Large intestine (tissue), 3 donors: ENCODE data around the gene ANKRD23. TPM values are rescaled to one million over a fixed set of nuclear protein-coding genes. Genes with fewer than 3 reads are reported as not detected.

Source experiments
- DNase-seq, 2 donors: peaks; one replicate each; pipeline versions ENCODE4 v3.0.0 to v3.0.0-alpha.2; 2013
- H3K27ac ChIP-seq: one replicate; pipeline ENCODE4 v1.5.1; 2013; ENCODE audit warnings: low read length
- H3K27me3 ChIP-seq: 2 replicates; pipeline ENCODE4 v1.6.1; 2013; ENCODE audit warnings: low read length; ENCODE audit not compliant: control insufficient read depth, insufficient read depth
- H3K36me3 ChIP-seq: 2 replicates; pipeline ENCODE4 v1.6.1; 2013; ENCODE audit warnings: low read length; ENCODE audit not compliant: control insufficient read depth, insufficient read depth
- H3K4me1 ChIP-seq: one replicate; pipeline ENCODE4 v1.6.1; 2013; ENCODE audit warnings: low read length; ENCODE audit not compliant: control insufficient read depth, insufficient read depth
- H3K4me3 ChIP-seq: one replicate; pipeline ENCODE4 v1.5.1; 2013; ENCODE audit warnings: low read length
- H3K9me3 ChIP-seq: one replicate; pipeline ENCODE4 v1.6.1; 2013; ENCODE audit warnings: mild to moderate bottlenecking, low read depth, low read length, moderate library complexity; ENCODE audit not compliant: control insufficient read depth
- WGBS: methylation state at CpG from one replicate; pipeline ENCODE4 v1.1.5; 2013; ENCODE audit warnings: low lambda C conversion rate; ENCODE audit not compliant: insufficient coverage; 5-methylcytosine and 5-hydroxymethylcytosine counted together
- polyA plus RNA-seq: library from polyadenylated mRNA; unstranded; fragments of 120-200 nt; gene quantifications from one replicate; pipeline ENCODE4 v1.2.1, GENCODE V29; 2013

The ANKRD23 gene
- polyA plus RNA-seq, 1 donor, result 4.2 TPM

DNA sequence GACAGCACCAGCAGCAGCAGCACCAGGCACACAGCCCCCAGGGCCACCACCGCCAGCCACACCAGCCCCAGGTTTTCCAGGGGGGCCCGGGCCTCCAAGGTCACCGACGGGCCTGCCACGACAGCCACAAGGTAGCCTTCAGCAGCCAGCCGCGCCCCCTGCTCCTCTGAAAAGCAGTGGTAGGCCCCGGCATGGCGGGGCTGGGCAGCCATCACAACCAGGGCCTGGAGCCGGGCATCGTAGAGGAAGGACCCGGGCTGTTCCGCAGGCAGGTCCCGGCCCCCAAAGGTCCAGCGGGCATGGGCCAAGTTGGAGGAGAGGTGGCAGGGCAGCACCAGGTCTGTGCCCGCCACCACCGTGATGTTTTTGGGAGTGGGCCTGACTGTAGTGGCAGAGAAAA, 17.3 kb upstream of the ANKRD23 start:
- no CpG with 5 or more reads among the region's 17 CpGs for WGBS
- Histone ChIP-seq H3K4me1 (peaks cover 19% of the 10 kb centered on the region), H3K27me3 (no peaks in the 10 kb centered on the region), H3K9me3 (no peaks in the 10 kb centered on the region), H3K36me3 (peaks cover 55% of the 10 kb centered on the region), H3K27ac (no peak overlapping the region), H3K4me3 (no peak overlapping the region)
- no peak for DNase-seq

DNA sequence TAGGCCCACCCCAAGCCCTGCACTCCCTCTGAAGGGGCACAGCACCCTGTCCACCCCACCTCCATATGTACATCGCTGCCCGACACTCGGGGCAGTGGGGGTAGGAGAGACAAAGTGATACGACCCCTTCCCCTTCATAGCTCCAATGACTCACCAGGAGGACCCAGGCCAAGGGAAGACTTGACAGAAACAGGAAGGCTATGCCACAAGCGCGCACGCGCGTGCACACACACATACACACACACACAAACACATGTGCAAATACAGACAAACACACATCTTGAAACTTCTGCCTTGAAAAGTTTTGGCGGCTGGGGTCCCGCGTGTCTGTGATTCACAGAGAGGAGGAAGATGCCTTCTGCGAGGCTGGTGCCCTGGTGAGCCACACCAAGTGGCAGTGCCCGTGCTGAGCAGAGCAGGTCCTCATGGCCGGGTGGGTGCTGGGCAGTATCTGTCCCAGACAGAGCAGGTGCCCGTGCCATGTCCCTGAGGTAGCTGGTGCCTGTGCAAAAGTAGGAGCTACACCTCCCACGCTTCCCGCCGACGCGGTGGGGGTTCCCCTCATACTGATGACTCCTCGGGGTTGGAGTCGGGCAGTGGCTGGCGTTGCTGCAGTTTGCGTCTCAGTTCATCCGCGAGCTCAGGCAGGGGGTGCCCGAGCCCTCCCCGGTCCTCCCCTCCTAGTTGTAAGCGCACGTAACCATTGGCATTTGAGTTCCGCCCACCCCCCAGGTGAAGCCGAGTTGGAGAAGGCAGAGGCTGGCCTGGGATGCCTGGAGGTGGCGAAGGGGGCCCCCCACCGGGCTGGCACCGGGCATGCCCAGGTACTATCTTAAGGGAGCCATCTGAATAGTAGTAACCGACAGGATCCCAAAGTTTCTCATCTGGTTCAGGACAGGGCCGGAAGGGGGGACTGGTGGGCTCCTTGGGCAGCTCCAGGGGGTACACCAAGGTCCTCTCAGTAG, 16.5 kb upstream of the ANKRD23 start:
- peaks cover 48% of the 10 kb centered on the region for H3K36me3 ChIP-seq
- peaks cover 18% of the 10 kb centered on the region for H3K4me1 ChIP-seq
- H3K4me3 ChIP-seq, result no peak overlapping the region
- no peak for DNase-seq
- no CpG with 5 or more reads among the region's 38 CpGs for WGBS
- no peak overlapping the region for H3K27ac ChIP-seq
- no peaks in the 10 kb centered on the region for H3K27me3 ChIP-seq
- H3K9me3 ChIP-seq, result no peaks in the 10 kb centered on the region

DNA sequence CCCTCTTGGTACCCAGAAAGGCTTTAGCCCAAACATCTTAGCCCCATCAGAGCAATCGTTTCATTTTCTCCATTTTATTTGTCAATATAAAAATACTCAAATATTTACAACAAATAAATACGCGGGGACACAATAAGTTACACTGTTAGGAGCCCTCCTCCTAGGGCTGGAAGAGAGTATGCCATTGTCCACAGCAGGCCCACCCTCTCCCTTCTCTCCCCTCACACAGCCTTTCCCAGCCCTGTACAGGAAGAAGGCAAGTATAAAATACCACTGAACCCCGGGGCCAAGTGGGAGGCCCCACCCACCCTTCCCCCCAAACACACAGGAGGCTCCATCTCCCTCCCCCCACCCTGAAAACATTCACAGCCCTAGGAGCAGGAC, 15.9 kb upstream of the ANKRD23 start:
- Histone ChIP-seq H3K4me3 (no peak overlapping the region), H3K9me3 (no peaks in the 10 kb centered on the region), H3K36me3 (peaks cover 41% of the 10 kb centered on the region), H3K27ac (no peak overlapping the region), H3K27me3 (no peaks in the 10 kb centered on the region), H3K4me1 (peaks cover 18% of the 10 kb centered on the region)
- no peak for DNase-seq
- WGBS, result no CpG with 5 or more reads among the region's 4 CpGs

DNA sequence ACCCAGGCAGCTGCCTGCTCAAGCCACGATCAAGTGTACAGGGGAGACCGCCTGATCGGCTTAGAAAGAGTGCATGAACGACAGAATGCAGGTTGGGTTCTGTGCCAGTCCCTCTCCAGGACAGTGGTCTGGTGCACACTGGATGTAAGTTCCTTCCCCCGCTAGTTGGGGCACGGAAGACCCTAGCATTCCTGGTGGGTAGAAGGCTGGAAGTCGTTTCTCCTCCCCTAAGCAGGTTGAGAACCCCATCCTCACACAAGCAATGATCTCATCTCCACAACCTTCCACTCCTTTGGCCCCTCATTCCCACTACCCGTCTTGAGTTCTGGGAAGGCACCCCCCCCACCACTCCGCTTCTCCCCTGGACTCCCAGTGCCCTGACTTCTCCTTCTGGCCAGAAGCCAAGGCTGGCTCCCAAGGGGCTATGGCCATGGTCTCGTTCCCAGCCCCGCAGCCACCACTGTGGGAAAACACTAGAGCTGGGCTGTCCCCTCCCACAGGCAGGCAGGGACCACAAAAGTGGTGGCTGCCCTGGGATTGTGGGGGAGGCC, 15.4 kb upstream of the ANKRD23 start:
- DNase-seq, result no peak
- no peaks in the 10 kb centered on the region for H3K9me3 ChIP-seq
- no peaks in the 10 kb centered on the region for H3K27me3 ChIP-seq
- no peak overlapping the region for H3K27ac ChIP-seq
- no CpG with 5 or more reads among the region's 11 CpGs for WGBS
- H3K4me1 ChIP-seq, result peaks cover 18% of the 10 kb centered on the region
- H3K36me3 ChIP-seq, result peaks cover 39% of the 10 kb centered on the region
- H3K4me3 ChIP-seq, result peak overlapping the region; percentile 61

DNA sequence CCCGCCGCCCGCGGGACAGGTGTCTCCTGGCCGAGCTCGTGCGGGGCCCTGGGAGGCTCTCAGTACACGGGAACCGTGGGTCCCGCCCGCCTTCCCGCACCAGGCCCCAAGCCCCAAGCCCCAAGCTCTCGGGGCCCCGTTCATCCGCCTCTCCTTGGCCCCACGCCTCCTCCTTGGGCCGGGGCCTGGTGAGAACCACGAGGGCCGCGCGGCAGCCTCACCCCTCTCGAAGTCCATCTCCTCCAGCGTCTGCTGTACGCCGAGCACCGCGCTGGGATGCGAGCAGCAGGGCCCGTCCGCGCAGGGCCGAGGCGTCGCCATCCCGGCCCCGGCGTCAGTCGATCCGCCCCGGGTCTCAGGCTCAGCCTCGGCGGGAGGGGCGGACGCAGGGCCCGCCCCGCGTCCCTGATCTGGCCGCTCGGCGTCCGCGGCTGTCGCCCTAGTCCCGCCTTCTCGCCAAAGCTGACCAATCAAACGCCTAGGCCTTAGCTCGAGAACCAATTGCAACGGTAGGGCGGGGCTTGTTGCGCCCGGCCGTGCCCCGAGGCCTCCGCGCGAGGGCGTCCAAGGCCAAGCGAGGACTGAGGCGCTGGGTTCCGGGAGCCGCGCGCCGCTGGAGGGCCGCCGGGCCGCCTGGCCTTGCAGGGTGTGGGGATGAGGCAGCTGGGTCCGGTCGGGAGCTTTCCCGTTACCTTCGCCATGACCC, 14.0 kb upstream of the ANKRD23 start, which contains the start of gene ANKRD39:
Gene ANKRD39 (minus strand): TSS at position 350 of the 706 bp plus-strand sequence. CDS start 29 bp downstream, at position 321.
- Histone ChIP-seq H3K4me1 (peaks cover 18% of the 10 kb centered on the region), H3K36me3 (peaks cover 34% of the 10 kb centered on the region), H3K27me3 (no peaks in the 10 kb centered on the region), H3K27ac (peak within 1 kb of the TSS; percentile 62), H3K9me3 (no peaks in the 10 kb centered on the region), H3K4me3 (peak within 1 kb of the TSS; percentile 92)
- peak; percentile 99 for DNase-seq
- no CpG with 5 or more reads among the region's 81 CpGs for WGBS

DNA sequence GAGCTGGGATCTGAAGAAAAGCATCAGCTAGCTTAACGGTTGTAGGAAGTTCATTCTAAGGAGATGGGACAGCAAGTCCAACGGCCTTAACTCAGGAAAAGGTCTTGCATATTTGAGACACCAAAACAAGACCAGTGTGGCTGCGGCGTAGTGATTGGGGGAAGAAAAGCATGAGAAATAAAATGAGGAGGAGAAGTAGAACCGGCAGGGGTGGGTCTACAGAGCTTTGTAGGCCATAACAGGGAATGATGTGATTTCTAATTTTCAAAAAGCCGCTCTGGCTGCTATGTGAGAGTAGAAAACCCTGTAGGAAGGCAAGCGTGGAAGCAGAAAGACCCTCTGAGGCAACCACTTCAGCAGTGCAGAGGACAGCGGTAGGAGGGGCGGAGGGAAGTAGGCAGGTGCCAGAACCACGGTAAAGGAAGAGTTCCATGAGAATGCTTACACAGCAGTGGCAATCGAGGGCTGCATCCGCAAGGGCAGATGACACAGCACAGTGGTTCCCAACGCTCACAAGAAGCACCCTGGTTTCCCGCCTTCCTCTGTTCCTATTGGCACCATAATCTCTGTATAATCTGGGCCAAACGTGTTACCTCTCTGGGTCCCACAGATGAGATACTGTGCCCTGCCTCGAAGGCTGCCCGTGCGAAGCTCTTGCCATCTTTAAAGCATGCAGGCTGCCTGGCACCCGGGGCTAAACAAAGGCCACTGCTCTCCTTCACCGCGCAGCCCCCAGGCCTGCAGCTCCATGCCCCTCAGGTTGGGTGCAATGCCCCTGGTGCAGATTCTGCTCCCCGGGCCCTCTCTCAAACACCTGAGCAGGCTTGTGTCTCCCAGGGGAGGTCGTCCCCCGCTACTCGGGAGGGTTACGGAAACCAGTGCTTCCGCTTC, 13.2 kb upstream of the ANKRD23 start:
- peaks cover 40% of the 10 kb centered on the region for H3K36me3 ChIP-seq
- H3K9me3 ChIP-seq, result no peaks in the 10 kb centered on the region
- H3K27ac ChIP-seq, result peak overlapping the region; percentile 62
- no peaks in the 10 kb centered on the region for H3K27me3 ChIP-seq
- H3K4me3 ChIP-seq, result peak overlapping the region; percentile 92
- 67% methylated on average over 3 of the region's 27 CpGs for WGBS
- H3K4me1 ChIP-seq, result peaks cover 17% of the 10 kb centered on the region
- peak in 1 of 2 donors; percentile 57 for DNase-seq

DNA sequence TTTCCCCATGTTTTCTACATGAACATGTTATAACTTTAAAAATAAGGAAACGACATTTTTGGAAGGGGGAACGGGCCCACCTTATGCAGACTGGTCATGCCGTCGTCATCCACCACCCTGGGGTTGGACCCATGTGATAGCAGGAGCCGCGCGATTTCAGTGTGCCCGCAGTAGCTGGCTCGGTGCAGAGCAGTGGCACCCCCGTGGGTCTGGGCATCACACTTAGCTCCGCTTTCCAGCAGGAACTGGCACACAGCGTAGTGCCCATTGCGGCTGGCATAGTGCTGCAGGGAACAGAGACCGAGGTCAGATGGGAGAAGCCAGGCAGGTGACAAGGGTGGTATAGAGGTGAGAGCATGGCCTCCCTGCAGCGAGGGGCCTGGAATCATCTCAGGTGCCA, 9.5 kb upstream of the ANKRD23 start:
- Histone ChIP-seq H3K36me3 (peaks cover 43% of the 10 kb centered on the region), H3K4me3 (no peak overlapping the region), H3K9me3 (no peaks in the 10 kb centered on the region), H3K27ac (no peak overlapping the region), H3K4me1 (no peaks in the 10 kb centered on the region), H3K27me3 (no peaks in the 10 kb centered on the region)
- WGBS, result 83% methylated on average over 1 of the region's 15 CpGs
- DNase-seq, result no peak

DNA sequence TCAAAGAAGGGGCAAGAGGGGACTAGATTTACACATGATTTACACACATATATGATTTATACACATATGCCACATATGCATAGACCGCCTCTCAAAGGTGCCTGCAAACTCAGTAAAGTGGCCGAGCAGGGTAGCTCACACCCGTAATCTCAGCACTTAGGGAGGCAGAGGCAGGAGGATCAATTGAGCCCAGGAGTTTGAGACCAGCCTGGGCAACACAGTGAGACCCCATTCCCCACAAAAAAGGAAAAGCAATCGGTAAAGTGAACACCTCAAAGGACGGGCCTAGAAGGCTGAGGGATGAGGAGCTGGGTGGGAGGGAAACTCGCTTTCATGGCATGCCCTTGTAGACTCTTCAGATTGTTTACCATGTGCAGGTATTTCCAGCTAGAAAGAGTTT, 8.8 kb upstream of the ANKRD23 start:
- peaks cover 49% of the 10 kb centered on the region for H3K36me3 ChIP-seq

DNA sequence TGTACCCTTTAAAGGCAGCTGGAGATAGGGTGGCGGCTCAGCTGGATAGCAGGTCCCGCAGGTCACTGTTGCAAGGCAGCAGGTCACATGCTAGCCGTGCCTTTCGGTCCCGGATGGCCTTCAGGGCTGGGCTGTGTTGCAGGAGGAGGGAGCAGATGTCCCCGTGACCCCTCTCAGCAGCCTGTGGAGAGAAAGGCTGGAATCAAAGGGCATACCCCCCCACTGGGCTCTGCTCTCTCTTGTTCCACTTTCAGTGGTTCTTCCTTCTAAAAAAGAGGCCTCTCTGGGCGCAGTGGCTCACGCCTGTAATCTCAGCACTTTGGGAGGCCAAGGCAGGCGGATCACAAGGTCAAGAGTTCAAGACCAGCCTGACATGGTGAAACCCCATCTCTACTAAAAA, 4.4 kb upstream of the ANKRD23 start:
- Histone ChIP-seq H3K9me3 (no peaks in the 10 kb centered on the region), H3K27ac (no peak overlapping the region), H3K27me3 (no peaks in the 10 kb centered on the region), H3K4me3 (no peak overlapping the region), H3K4me1 (no peaks in the 10 kb centered on the region), H3K36me3 (peaks cover 53% of the 10 kb centered on the region)
- peak; percentile 33 to 52 for DNase-seq
- WGBS, result no CpG with 5 or more reads among the region's 9 CpGs

More for the DNA sequence above, 8.8 kb upstream of the ANKRD23 start:
- no peak for DNase-seq
- no peaks in the 10 kb centered on the region for H3K27me3 ChIP-seq
- no peaks in the 10 kb centered on the region for H3K9me3 ChIP-seq
- H3K4me3 ChIP-seq, result no peak overlapping the region
- H3K27ac ChIP-seq, result no peak overlapping the region
- WGBS, result 100% methylated on average over 1 of the region's 6 CpGs
- no peaks in the 10 kb centered on the region for H3K4me1 ChIP-seq
